ENCODE results near the gene RTN4RL1. TPM values are rescaled to one million over a fixed set of nuclear protein-coding genes. Genes with fewer than 3 reads are reported as not detected.

RTN4RL1 gene
- total and polyA plus RNA-seq, 2 of the 4 experiments (the other 2 are of a cell fraction): under 0.01 to 0.03 TPM

DNA sequence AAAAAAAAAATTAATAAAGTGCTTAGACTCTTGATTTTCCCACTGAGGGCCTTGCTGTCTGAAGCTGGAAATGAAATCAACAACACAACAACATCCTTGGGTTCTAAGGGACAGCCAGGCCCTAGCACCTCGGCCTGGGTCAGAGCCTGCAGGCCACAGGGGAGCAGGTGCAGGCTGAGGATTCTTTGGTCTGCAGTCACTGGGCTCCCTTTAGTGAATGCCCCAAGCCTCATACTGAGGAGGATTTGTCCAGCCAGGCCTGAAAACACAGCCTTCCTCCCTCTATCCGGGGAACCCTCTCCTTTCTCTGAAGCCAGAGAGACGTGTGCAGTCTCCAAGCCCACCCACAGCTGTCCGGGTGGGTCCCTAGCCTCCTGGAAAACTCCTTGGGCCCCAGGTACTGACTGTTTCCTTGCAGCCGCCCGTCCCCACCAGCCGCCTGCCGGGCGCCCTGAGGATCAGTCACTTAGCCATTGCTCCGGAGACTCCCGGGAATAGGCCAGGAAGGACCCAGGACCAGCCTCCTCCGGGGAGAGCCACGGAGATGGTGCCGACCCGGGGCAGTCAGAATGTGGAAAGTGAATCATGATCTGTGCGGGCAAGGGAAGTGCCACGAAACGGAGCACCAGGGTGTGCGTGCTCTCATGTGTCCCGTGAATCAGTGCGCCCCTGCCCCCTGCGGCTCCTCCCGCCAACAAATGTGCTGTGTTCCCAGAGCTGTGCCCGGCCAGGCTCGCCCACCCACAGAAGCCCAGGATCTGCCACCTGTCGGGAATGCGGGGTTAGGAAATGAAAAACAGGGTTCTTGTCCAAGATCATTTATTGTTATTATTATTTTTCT, 91.0 kb downstream of the RTN4RL1 start:
- Histone ChIP-seq H2BK20ac (ENCODE audit: low read depth, low read length) (no peak overlapping the region), H3K36me3 (ENCODE audit: control insufficient read depth, insufficient read depth, low read length) (no peaks in the 10 kb centered on the region), H2AK5ac (ENCODE audit: low read depth, low read length) (no peak overlapping the region), H4K8ac (ENCODE audit: low read depth in 2 of 2, low read length in 2 of 2) (no peak overlapping the region), H3K79me1 (ENCODE audit: low read depth in 1 of 2, low read length in 2 of 2) (no peaks in the 10 kb centered on the region), H3K9me3 (ENCODE audit: control insufficient read depth, insufficient read depth, low read length) (no peaks in the 10 kb centered on the region), H3K4me1 (ENCODE audit: control insufficient read depth, insufficient read depth, low read length) (no peaks in the 10 kb centered on the region; the same call in 1 of the 2 replicates), H3K18ac (ENCODE audit: low read depth, low read length) (no peak overlapping the region), H3K4ac (ENCODE audit: low read depth, low read length) (no peak overlapping the region), H2BK15ac (ENCODE audit: low read depth, low read length) (no peak overlapping the region), H3K9me1 (ENCODE audit: insufficient read depth, low read length) (no peaks in the 10 kb centered on the region), H4K5ac (ENCODE audit: low read depth, low read length) (no peak overlapping the region), H2BK5ac (ENCODE audit: low read depth, low read length, poor library complexity, severe bottlenecking) (no peak overlapping the region), H2BK120ac (ENCODE audit: low read depth, low read length) (no peak overlapping the region), H2AFZ (replicated peaks; ENCODE audit: low read length, poor library complexity) (no peak overlapping the region), H3K4me2 (ENCODE audit: low read depth, low read length) (no peak overlapping the region), H3K4me3 (ENCODE audit: insufficient read depth, low read depth, low read length) (no peak overlapping the region), H3K56ac (ENCODE audit: extremely low read depth, insufficient read depth, low read length) (no peak overlapping the region), H2AK9ac (replicated peaks; ENCODE audit: low read depth, low read length, poor library complexity) (no peak overlapping the region), H3K27me3 (ENCODE audit: control insufficient read depth, insufficient read depth, low read length) (peaks cover 32% of the 10 kb centered on the region), H3K14ac (replicated peaks; ENCODE audit: low read depth, low read length) (no peak overlapping the region), H3K9ac (ENCODE audit: low read depth, low read length) (no peak overlapping the region), H4K91ac (ENCODE audit: insufficient read depth, low read depth, low read length) (no peak overlapping the region), H3K27ac (ENCODE audit: insufficient read depth, low read length) (no peak overlapping the region), H3K23ac (ENCODE audit: low read depth, low read length) (no peak overlapping the region), H4K20me1 (ENCODE audit: insufficient read depth, low read length) (no peaks in the 10 kb centered on the region)
- dilution Hi-C loops (cut with HindIII; ENCODE audit: low sequenced_read_pairs, unreplicated experiment): no loop called here
- no peak for DNase-seq
- in situ Hi-C loops (cut with MboI; ENCODE audit: low sequenced_read_pairs): no loop called here
- ChIA-PET CTCF (no interaction called here), POLR2A (ENCODE audit: unreplicated experiment) (no interaction called here)
- no TSS peak for BruUV-seq (replicated peaks)
- TF ChIP-seq CHD1 (IDR thresholded peaks at IDR 0.05; ENCODE audit: low read depth, low read length): no peak
- no peak for TF ChIP-seq MXI1 (IDR thresholded peaks at IDR 0.05; ENCODE audit: borderline replicate concordance, low read depth, low read length)
- no peak for TF ChIP-seq MAZ (IDR thresholded peaks at IDR 0.05; ENCODE audit: borderline replicate concordance, low read depth, low read length)
- no peak for TF ChIP-seq SMC3 (IDR thresholded peaks at IDR 0.05; ENCODE audit: low read depth, low read length)
- no peak for TF ChIP-seq POLR2A (IDR thresholded peaks at IDR 0.05; ENCODE audit: low read depth, low read length)
- no peak for TF ChIP-seq RFX5 (IDR thresholded peaks at IDR 0.05; ENCODE audit: low read depth, low read length)
- TF ChIP-seq NFE2L2 (IDR thresholded peaks at IDR 0.05; ENCODE audit: low read depth, low read length): no peak
- no peak for TF ChIP-seq FOS (IDR thresholded peaks at IDR 0.05; ENCODE audit: low read depth, low read length)
- TF ChIP-seq, protein P1, sequence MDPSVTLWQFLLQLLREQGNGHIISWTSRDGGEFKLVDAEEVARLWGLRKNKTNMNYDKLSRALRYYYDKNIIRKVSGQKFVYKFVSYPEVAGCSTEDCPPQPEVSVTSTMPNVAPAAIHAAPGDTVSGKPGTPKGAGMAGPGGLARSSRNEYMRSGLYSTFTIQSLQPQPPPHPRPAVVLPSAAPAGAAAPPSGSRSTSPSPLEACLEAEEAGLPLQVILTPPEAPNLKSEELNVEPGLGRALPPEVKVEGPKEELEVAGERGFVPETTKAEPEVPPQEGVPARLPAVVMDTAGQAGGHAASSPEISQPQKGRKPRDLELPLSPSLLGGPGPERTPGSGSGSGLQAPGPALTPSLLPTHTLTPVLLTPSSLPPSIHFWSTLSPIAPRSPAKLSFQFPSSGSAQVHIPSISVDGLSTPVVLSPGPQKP (IDR thresholded peaks at IDR 0.05; ENCODE audit: borderline replicate concordance, low read depth, low read length): no peak
- TF ChIP-seq RAD21 (IDR thresholded peaks at IDR 0.05; ENCODE audit: low read length): no peak
- ATAC-seq (ENCODE audit: low read depth): no peak
- intact Hi-C loops (cut with micrococcal nuclease): no loop called here
- WGBS, 2 experiments (ENCODE audit: extremely low coverage in 2 of 2, insufficient read length in 1 of 2): 46% methylated on average over 3 of the region's 27 CpGs; no CpG with 5 or more reads in 1 of the 2 experiments
